Lung (tissue), 12 donors: ENCODE measurements around the gene MYCN. TPM values are rescaled to one million over a fixed set of nuclear protein-coding genes. Genes with fewer than 3 reads are reported as not detected.

Source experiments
- ATAC-seq: fragments of 200-7000 bp; cut with Tn5 transposase; one replicate; pipeline ENCODE4 v1.9.1; 2020; ENCODE audit warnings: moderate number of reproducible peaks; ENCODE audit not compliant: insufficient read depth, low FRiP score
- DNase-seq, 3 donors: peaks; one replicate each; pipeline ENCODE4 v3.0.0-alpha.2; 2013 to 2017
- H3K27ac ChIP-seq, 2 donors: one replicate each; pipeline ENCODE4 v1.5.1; 2013; ENCODE audit warnings: mild to moderate bottlenecking in 2 of 2, moderate library complexity in 2 of 2, control low read depth in 1 of 2, inconsistent platforms in 1 of 2, low read depth in 1 of 2, low read length in 1 of 2
- H3K27me3 ChIP-seq, 3 donors: one replicate each; pipeline ENCODE4 v1.5.1; 2013; ENCODE audit warnings: low read length in 2 of 3; ENCODE audit not compliant: control insufficient read depth in 3 of 3, insufficient read depth in 3 of 3
- H3K36me3 ChIP-seq, 4 donors: one replicate each; pipeline ENCODE4 v1.5.1; 2013; ENCODE audit warnings: low read length in 4 of 4, mild to moderate bottlenecking in 1 of 4, moderate library complexity in 1 of 4; ENCODE audit not compliant: control insufficient read depth in 4 of 4, insufficient read depth in 4 of 4
- H3K4me1 ChIP-seq, 5 donors: one replicate each; pipeline ENCODE4 v1.5.1; 2013; ENCODE audit warnings: low read length in 5 of 5, mild to moderate bottlenecking in 2 of 5, moderate library complexity in 1 of 5; ENCODE audit not compliant: control insufficient read depth in 5 of 5, insufficient read depth in 5 of 5
- H3K4me3 ChIP-seq: one replicate; pipeline ENCODE4 v1.5.1; 2013; ENCODE audit warnings: mild to moderate bottlenecking, control low read depth, moderate library complexity
- H3K9ac ChIP-seq, 2 donors: one replicate each; pipeline ENCODE4 v1.5.1; 2013; ENCODE audit warnings: low read length in 2 of 2, control low read depth in 1 of 2; ENCODE audit not compliant: insufficient read depth in 1 of 2
- H3K9me3 ChIP-seq, 4 donors: one replicate each; pipeline ENCODE4 v1.5.1; 2013; ENCODE audit warnings: low read length in 3 of 4, mild to moderate bottlenecking in 1 of 4, moderate library complexity in 1 of 4; ENCODE audit not compliant: control insufficient read depth in 4 of 4, insufficient read depth in 3 of 4
- CTCF ChIP-seq: IDR thresholded peaks from 2 replicates; pipeline ENCODE4 v1.5.1; 2012; ENCODE audit warnings: mild to moderate bottlenecking; ENCODE audit errors: control extremely low read depth, extremely low read depth
- WGBS, 2 donors: extraction: QIAGEN DNeasy Blood & Tissue Kit; methylation state at CpG; one replicate each; pipeline ENCODE4 v1.1.7; 2013; 5-methylcytosine and 5-hydroxymethylcytosine counted together
- polyA plus RNA-seq, 2 donors: library from polyadenylated mRNA; stranded (reverse); fragments of 200-250 nt; gene quantifications; one replicate each; pipeline ENCODE4 v1.2.1, GENCODE V29; 2013
- total RNA-seq, 2 donors: library from RNA; depleted of rRNA in 1 of 2; stranded (reverse); fragments of >200 nt in 1 of 2; gene quantifications; one replicate each; pipeline ENCODE4 v1.2.1, GENCODE V29; 2014 to 2021
- donor health status: control.
- donor health status: control.
- donor health status: Bipolar disorder and iron deficiency.
- donor health status: healthy.
- donor health status: DM: yes; HTN: yes; CAD: no.

Gene MYCN
- total and polyA plus RNA-seq, 4 donors = 0.16 to 5.2 (median 0.36) TPM

- Histone ChIP-seq H3K36me3 (no peaks in the 10 kb centered on the region), H3K4me1 (peaks cover 0 to 25% (median 4%) of the 10 kb centered on the region in 5 donors), H3K9ac (no peak overlapping the region), H3K4me3 (no peak overlapping the region), H3K27ac (no peak overlapping the region), H3K9me3 (no peaks in the 10 kb centered on the region), H3K27me3 (no peaks in the 10 kb centered on the region)
- no peak for TF ChIP-seq CTCF
- 88 to 91% methylated on average over 9 of the region's 9 CpGs for WGBS, 2 donors
- DNase-seq = no peak
- no peak for ATAC-seq
These were observed 39.6 kb downstream of the MYCN start for GRCh38 chr2:15979759-15980604.

- DNase-seq = no peak
- no peaks in the 10 kb centered on the region for H3K36me3 ChIP-seq
- H3K9ac ChIP-seq = no peak overlapping the region
- TF ChIP-seq CTCF = no peak
- 91 to 93% methylated on average over 14 of the region's 14 CpGs for WGBS, 2 donors
- H3K9me3 ChIP-seq = peaks cover 0 to 5% (median 0%) of the 10 kb centered on the region in 4 donors
- H3K4me1 ChIP-seq = peaks cover 0 to 31% (median 9%) of the 10 kb centered on the region in 5 donors
- no peak overlapping the region for H3K4me3 ChIP-seq
- no peak overlapping the region for H3K27ac ChIP-seq
- H3K27me3 ChIP-seq = no peaks in the 10 kb centered on the region
- ATAC-seq = no peak
These were observed 40.3 kb downstream of the MYCN start for GRCh38 chr2:15980605-15981098.

GRCh38 chr2:15981646-15982045 is 41.3 kb downstream of the MYCN start:
- H3K36me3 ChIP-seq = no peaks in the 10 kb centered on the region
- ATAC-seq = no peak
- TF ChIP-seq CTCF = no peak

More at GRCh38 chr2:15981646-15982045, 41.3 kb downstream of the MYCN start:
- no peaks in the 10 kb centered on the region for H3K27me3 ChIP-seq
- H3K4me1 ChIP-seq = peaks cover 0 to 30% (median 9%) of the 10 kb centered on the region in 5 donors
- 89 to 90% methylated on average over 8 of the region's 8 CpGs for WGBS, 2 donors
- no peak overlapping the region for H3K4me3 ChIP-seq
- DNase-seq = no peak
- no peak overlapping the region for H3K9ac ChIP-seq
- no peak overlapping the region for H3K27ac ChIP-seq
- peaks cover 0 to 7% (median 0%) of the 10 kb centered on the region in 4 donors for H3K9me3 ChIP-seq
